Esophagus muscularis mucosa (tissue), 4 donors: ENCODE measurements around the gene EPSTI1. TPM values are rescaled to one million over a fixed set of nuclear protein-coding genes. Genes with fewer than 3 reads are reported as not detected.

ENCODE experiments used
- DNase-seq: peaks from one replicate; pipeline ENCODE4 v3.0.0-alpha.2; 2017; ENCODE audit errors: extremely low spot score
- H3K27ac ChIP-seq, 4 donors: fragments of 200-600 bp; sonication (generic); replicated peaks in 1 of 4; 1 replicate in 3 of 4; 2 replicates in 1 of 4; pipeline ENCODE4 v1.5.1; 2016 to 2019; ENCODE audit warnings: mild to moderate bottlenecking in 1 of 4
- H3K27me3 ChIP-seq, 4 donors: fragments of 200-600 bp; sonication (generic); one replicate each; pipeline versions ENCODE4 v1.5.1 to v1.6.0; 2016 to 2019
- H3K36me3 ChIP-seq, 4 donors: fragments of 200-600 bp; sonication (generic); one replicate each; pipeline ENCODE4 v1.5.1; 2016 to 2019
- H3K4me1 ChIP-seq, 4 donors: fragments of 200-600 bp; sonication (generic); one replicate each; pipeline ENCODE4 v1.5.1; 2016 to 2019
- H3K4me3 ChIP-seq, 4 donors: fragments of 200-600 bp; sonication (generic); 1 replicate in 2 of 4; 2 replicates in 2 of 4; pipeline ENCODE4 v1.5.1; 2016 to 2019; ENCODE audit warnings: mild to moderate bottlenecking in 4 of 4, moderate library complexity in 1 of 4
- H3K9me3 ChIP-seq, 4 donors: fragments of 200-600 bp; sonication (generic); 1 replicate in 3 of 4; 2 replicates in 1 of 4; pipeline ENCODE4 v1.5.1; 2016 to 2019
- EP300 ChIP-seq: sonication (generic); formaldehyde crosslinking; IDR thresholded peaks from one replicate; pipeline ENCODE4 v1.6.1; 2017; ENCODE audit warnings: antibody characterized with exemption
- POLR2A ChIP-seq: fragments of 450-650 bp; IDR thresholded peaks from one replicate; pipeline ENCODE4 v1.6.1; 2017; ENCODE audit warnings: antibody characterized with exemption, moderate library complexity, mild to moderate bottlenecking, low read depth
- POLR2AphosphoS5 ChIP-seq, 2 donors: sonication (generic); formaldehyde crosslinking; IDR thresholded peaks; one replicate each; pipeline ENCODE4 v1.6.1; 2017; ENCODE audit warnings: antibody characterized with exemption in 2 of 2
- WGBS: methylation state at CpG from one replicate; pipeline ENCODE4 v1.1.5; 2018; 5-methylcytosine and 5-hydroxymethylcytosine counted together
- intact Hi-C: fragments of 100-400 bp; cut with DNase I; formaldehyde crosslinking; loops from one replicate; pipeline ENCODE4 v1.15.1; 2023
- total RNA-seq, 4 donors: library from RNA; depleted of rRNA; stranded (reverse); fragments of >200 nt; gene quantifications; one replicate each; pipeline versions ENCODE4 v1.1.0 to v1.2.1, GENCODE V29; 2016
- TF ChIP-seq, protein P1 (sequence below), 3 experiments: fragments of 200-600 bp in 2 of 3; fragments of 450-650 bp in 1 of 3; sonication (generic) in 2 of 3; IDR thresholded peaks; one replicate each; pipeline ENCODE4 v1.5.1; 2017 to 2019; ENCODE audit warnings: antibody characterized with exemption in 3 of 3, mild to moderate bottlenecking in 2 of 3, moderate library complexity in 1 of 3

Gene EPSTI1
- total RNA-seq, 4 donors from 2014 or later, result 4.6 to 16.3 (median 9.6) TPM

DNA sequence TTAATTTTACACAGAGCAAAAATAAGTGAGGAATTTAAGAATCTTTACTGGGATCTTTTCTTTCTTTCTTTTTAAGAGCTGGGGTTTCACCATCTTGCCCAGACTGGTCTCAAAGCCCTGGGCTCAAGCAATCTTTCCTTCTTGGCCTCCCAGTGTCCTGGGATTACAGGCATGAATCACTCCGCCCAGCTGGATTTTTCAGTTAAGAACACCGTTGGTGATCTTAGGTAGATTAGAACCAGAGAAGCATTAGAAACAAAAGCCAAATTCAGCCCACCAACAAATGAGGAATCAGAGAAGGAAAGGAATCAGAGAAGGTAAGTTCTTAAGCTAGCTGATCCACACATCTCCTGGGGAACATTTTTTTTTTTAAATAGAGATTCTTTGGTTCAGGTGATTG, 34.2 kb downstream of the EPSTI1 start:
- H3K4me3 ChIP-seq, result no peak overlapping the region
- H3K9me3 ChIP-seq, result no peaks in the 10 kb centered on the region
- H3K27me3 ChIP-seq, result no peaks in the 10 kb centered on the region
- TF ChIP-seq, protein P1, sequence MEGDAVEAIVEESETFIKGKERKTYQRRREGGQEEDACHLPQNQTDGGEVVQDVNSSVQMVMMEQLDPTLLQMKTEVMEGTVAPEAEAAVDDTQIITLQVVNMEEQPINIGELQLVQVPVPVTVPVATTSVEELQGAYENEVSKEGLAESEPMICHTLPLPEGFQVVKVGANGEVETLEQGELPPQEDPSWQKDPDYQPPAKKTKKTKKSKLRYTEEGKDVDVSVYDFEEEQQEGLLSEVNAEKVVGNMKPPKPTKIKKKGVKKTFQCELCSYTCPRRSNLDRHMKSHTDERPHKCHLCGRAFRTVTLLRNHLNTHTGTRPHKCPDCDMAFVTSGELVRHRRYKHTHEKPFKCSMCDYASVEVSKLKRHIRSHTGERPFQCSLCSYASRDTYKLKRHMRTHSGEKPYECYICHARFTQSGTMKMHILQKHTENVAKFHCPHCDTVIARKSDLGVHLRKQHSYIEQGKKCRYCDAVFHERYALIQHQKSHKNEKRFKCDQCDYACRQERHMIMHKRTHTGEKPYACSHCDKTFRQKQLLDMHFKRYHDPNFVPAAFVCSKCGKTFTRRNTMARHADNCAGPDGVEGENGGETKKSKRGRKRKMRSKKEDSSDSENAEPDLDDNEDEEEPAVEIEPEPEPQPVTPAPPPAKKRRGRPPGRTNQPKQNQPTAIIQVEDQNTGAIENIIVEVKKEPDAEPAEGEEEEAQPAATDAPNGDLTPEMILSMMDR (IDR thresholded peaks at IDR 0.05), result no peak
- TF ChIP-seq EP300 (no peak), POLR2AphosphoS5 (IDR thresholded peaks at IDR 0.05) (no peak), POLR2A (no peak)
- no peak for DNase-seq
- H3K27ac ChIP-seq, result no peak overlapping the region
- no peaks in the 10 kb centered on the region for H3K4me1 ChIP-seq
- intact Hi-C loops, result no loop called here
- WGBS, result 97% methylated on average over 2 of the region's 2 CpGs
- H3K36me3 ChIP-seq, result peaks cover 0 to 79% (median 26%) of the 10 kb centered on the region in 4 donors

DNA sequence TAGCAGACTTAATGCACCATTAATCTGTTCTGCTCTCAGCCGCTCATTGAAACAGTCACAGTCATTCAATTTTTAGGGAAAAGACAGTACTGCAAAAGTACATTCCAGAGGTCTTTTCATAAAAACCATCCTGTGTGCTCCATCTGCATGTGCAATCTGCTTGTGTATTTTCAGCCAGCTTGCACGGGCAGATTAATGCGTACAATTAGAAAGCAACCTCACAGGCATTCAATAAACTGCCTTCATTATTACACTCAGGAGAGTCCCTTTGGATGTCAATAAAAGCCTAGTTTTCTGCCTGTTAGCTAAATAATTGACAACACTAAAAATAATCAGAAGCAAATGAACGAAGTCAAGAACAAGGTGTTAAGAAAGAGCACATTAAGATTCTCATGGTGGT, 41.9 kb downstream of the EPSTI1 start:
- 87% methylated on average over 4 of the region's 4 CpGs for WGBS
- H3K4me3 ChIP-seq, result no peak overlapping the region
- no peak overlapping the region for H3K27ac ChIP-seq
- intact Hi-C loops, result no loop called here
- no peaks in the 10 kb centered on the region for H3K9me3 ChIP-seq
- DNase-seq, result no peak
- TF ChIP-seq EP300 (no peak), POLR2AphosphoS5 (IDR thresholded peaks at IDR 0.05) (no peak), POLR2A (no peak)
- TF ChIP-seq, protein P1 (IDR thresholded peaks at IDR 0.05), result no peak
- no peaks in the 10 kb centered on the region for H3K4me1 ChIP-seq
- no peaks in the 10 kb centered on the region for H3K27me3 ChIP-seq
- H3K36me3 ChIP-seq, result peaks cover 0 to 52% (median 25%) of the 10 kb centered on the region in 4 donors

DNA sequence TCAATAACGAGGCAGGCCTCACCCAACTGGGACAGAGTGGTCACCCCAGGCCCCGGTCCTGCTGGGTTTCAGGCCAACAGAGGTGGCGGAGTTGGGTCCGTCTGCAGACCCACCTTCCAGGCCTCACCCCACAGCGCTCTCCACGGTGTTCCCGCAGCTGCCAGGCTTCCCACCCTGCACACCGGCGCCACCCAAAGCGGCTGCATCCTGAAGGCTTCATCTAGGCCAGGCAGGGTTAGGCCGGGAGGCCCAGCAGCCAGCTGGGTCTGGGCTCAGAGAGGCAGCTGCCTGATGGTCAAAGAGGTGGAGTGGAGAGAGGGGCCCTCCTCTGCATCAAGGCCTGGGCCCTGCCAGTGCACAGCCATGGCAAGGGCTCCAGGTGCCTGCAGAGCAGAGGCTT, 44.1 kb downstream of the EPSTI1 start:
- Histone ChIP-seq H3K9me3 (no peaks in the 10 kb centered on the region), H3K4me1 (no peaks in the 10 kb centered on the region), H3K27ac (no peak overlapping the region), H3K4me3 (no peak overlapping the region), H3K27me3 (no peaks in the 10 kb centered on the region), H3K36me3 (peaks cover 0 to 50% (median 19%) of the 10 kb centered on the region in 4 donors)
- 100% methylated on average over 9 of the region's 11 CpGs for WGBS
- TF ChIP-seq POLR2AphosphoS5 (IDR thresholded peaks at IDR 0.05) (no peak), POLR2A (no peak), EP300 (no peak)
- TF ChIP-seq, protein P1 (IDR thresholded peaks at IDR 0.05), result no peak
- intact Hi-C loops, result no loop called here
- DNase-seq, result peak; percentile 34

DNA sequence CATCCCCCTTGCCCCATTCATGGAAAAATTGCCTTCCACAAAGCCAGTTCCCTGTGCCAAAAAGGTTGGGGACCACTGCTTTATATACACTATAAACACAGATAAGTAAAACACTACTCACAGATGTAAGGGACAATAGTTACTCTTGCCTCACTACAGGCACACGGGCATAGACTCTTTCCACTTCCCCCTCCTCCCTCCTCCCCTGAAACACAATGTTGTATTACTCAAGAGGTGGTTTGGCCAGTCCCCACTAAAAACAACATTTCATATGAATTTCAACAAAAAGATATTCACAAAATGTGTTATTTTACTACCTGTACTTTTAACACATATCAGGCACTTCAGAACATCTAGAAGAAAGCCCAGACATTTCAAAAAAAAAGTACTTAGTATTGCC, 45.1 kb downstream of the EPSTI1 start:
- TF ChIP-seq EP300, result no peak
- no peak for TF ChIP-seq POLR2A
- TF ChIP-seq, protein P1 (IDR thresholded peaks at IDR 0.05), result no peak
- no peak for TF ChIP-seq POLR2AphosphoS5 (IDR thresholded peaks at IDR 0.05)
- no peak overlapping the region for H3K27ac ChIP-seq

DNA sequence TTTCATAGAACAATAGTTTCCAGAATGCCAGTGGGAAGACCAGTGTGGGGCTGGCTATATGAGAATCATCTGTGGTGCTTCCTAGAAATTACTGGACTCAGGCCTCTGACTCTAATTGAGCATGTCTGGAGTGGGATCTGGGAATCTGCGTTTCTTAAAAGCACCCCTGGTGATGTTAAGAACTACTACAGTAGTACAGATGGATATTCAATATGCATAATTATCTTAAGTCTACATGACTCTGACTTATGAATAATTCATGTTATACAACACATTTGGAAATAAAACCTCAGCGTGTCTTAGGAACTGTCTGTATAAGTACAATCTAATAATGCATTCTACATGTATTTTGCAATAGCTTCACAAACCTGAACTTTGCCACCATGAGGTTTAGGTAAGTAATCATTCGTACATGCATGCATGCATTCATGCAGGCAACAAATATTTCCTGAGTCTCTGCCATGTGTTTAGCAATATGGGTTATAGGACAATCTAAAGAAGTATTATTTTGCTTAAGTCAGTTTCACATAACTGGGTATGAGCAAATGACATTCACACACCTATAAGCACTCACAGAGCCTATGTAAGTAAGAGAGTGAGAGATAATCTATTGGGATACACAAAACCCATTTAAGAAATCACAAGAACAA, 62.0 kb downstream of the EPSTI1 start:
- WGBS, result 98% methylated on average over 3 of the region's 3 CpGs
- peaks cover 0 to 13% (median 6%) of the 10 kb centered on the region in 4 donors for H3K36me3 ChIP-seq
- H3K4me3 ChIP-seq, result no peak overlapping the region
- TF ChIP-seq POLR2AphosphoS5 (IDR thresholded peaks at IDR 0.05) (no peak), EP300 (no peak), POLR2A (no peak)
- TF ChIP-seq, protein P1 (IDR thresholded peaks at IDR 0.05), result no peak
- DNase-seq, result no peak
- H3K9me3 ChIP-seq, result no peaks in the 10 kb centered on the region
- no peaks in the 10 kb centered on the region for H3K4me1 ChIP-seq
- intact Hi-C loops, result no loop called here
- H3K27ac ChIP-seq, result no peak overlapping the region
- H3K27me3 ChIP-seq, result no peaks in the 10 kb centered on the region

More for the DNA sequence above, 45.1 kb downstream of the EPSTI1 start:
- Histone ChIP-seq H3K4me1 (no peaks in the 10 kb centered on the region), H3K27me3 (no peaks in the 10 kb centered on the region), H3K4me3 (no peak overlapping the region), H3K9me3 (no peaks in the 10 kb centered on the region), H3K36me3 (peaks cover 0 to 41% (median 10%) of the 10 kb centered on the region in 4 donors)
- intact Hi-C loops, result no loop called here
- no peak for DNase-seq
- WGBS, result 3% methylated on average over 1 of the region's 1 CpG
